ENCODE results near the gene SPOCK1. TPM values are rescaled to one million over a fixed set of nuclear protein-coding genes. Genes with fewer than 3 reads are reported as not detected.

SPOCK1 gene
- total and polyA plus RNA-seq, 4 donors, result 0.07 to 0.18 (median 0.17) TPM; not detected in 1

DNA sequence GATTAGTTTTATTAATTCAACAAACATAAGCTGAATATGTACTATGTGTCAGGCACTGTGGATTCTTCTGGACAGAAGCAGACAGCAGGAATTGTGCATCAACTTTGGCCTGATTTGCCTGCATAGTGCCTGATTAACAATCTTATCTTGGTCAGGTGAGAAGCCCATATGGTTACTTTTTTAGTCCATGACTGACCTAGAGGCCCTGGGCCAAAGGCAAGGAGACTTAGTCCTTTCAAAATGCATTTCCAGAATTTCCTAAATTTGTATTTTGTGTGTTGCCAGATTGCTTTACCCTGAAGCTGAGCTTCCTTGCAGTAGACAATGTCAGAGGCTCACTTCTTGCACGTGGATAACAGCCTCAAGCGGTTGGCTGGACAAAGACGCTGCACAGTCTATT is 286.7 kb downstream of the SPOCK1 start (continued):
- TF ChIP-seq, protein P1, sequence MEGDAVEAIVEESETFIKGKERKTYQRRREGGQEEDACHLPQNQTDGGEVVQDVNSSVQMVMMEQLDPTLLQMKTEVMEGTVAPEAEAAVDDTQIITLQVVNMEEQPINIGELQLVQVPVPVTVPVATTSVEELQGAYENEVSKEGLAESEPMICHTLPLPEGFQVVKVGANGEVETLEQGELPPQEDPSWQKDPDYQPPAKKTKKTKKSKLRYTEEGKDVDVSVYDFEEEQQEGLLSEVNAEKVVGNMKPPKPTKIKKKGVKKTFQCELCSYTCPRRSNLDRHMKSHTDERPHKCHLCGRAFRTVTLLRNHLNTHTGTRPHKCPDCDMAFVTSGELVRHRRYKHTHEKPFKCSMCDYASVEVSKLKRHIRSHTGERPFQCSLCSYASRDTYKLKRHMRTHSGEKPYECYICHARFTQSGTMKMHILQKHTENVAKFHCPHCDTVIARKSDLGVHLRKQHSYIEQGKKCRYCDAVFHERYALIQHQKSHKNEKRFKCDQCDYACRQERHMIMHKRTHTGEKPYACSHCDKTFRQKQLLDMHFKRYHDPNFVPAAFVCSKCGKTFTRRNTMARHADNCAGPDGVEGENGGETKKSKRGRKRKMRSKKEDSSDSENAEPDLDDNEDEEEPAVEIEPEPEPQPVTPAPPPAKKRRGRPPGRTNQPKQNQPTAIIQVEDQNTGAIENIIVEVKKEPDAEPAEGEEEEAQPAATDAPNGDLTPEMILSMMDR (IDR thresholded peaks at IDR 0.05; ENCODE audit: low read depth, low read length, missing input control), result no peak
- no peak for TF ChIP-seq RAD21 (IDR thresholded peaks at IDR 0.05)
- no peak for TF ChIP-seq GABPA (IDR thresholded peaks at IDR 0.05 in 1 of 2, conservative IDR thresholded peaks at IDR 0.05 in 1 of 2)
- no peak for TF ChIP-seq NR2F2 (IDR thresholded peaks at IDR 0.05)

DNA sequence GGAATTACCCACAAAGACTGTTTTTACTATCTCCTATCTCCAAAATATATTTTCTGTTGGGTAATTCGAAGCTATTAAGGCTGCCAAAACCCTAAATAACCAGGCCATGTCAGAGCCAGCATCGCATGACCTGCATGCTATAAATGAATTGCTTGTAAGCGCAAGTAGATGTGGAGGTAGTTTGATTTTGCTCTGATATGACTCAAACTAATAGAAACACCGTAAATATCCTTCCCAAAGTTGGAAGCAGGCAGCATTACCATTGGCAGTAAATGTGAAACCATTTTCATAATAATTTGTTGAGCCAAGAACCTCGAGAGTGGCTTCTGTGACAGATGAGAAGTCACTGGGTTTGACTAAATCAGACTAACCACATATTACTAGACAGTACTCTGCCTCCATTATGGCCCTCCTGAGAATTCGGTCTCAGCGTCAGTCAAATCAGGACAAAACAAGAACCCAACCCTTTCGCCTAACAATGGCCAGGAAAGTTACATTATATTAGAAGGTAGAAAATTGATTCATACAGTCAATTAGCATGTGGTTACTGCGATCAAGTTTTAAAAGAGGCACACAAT is 289.8 kb downstream of the SPOCK1 start:
- Histone ChIP-seq H3K4me1 (ENCODE audit: control insufficient read depth in 4 of 4, insufficient read depth in 4 of 4, low read length in 3 of 4) (no peaks in the 10 kb centered on the region), H3K27ac (ENCODE audit: low read depth in 1 of 2, low read length in 2 of 2) (no peak overlapping the region), H3K9ac (ENCODE audit: low read depth in 1 of 2, low read length in 2 of 2) (no peak overlapping the region), H3K27me3 (ENCODE audit: control insufficient read depth in 4 of 4, insufficient read depth in 4 of 4, low read length in 3 of 4) (peaks cover 0 to 3% (median 1%) of the 10 kb centered on the region in 4 donors), H3K36me3 (ENCODE audit: control insufficient read depth in 4 of 4, insufficient read depth in 3 of 4, low read depth in 1 of 4, low read length in 3 of 4) (no peaks in the 10 kb centered on the region), H3K4me3 (ENCODE audit: low read depth in 1 of 3, low read length in 3 of 3) (no peak overlapping the region), H3K9me3 (ENCODE audit: control insufficient read depth in 4 of 4, low read length in 3 of 4) (no peaks in the 10 kb centered on the region)
- WGBS, result 79% methylated on average over 9 of the region's 9 CpGs
- DNase-seq (ENCODE audit: low spot score), result no peak
- TF ChIP-seq, protein P1 (IDR thresholded peaks at IDR 0.05; ENCODE audit: low read depth, low read length, missing input control), result no peak
- TF ChIP-seq, protein P2, sequence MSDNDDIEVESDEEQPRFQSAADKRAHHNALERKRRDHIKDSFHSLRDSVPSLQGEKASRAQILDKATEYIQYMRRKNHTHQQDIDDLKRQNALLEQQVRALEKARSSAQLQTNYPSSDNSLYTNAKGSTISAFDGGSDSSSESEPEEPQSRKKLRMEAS (IDR thresholded peaks at IDR 0.05), result no peak
- TF ChIP-seq EGR1 (IDR thresholded peaks at IDR 0.05; ENCODE audit: low read depth in 2 of 2) (no peak), HNF4G (IDR thresholded peaks at IDR 0.05) (no peak), HNF4A (conservative IDR thresholded peaks at IDR 0.05) (no peak), YY1 (IDR thresholded peaks at IDR 0.05) (no peak), JUND (IDR thresholded peaks at IDR 0.05) (no peak), RXRA (IDR thresholded peaks at IDR 0.05) (no peak)
- TF ChIP-seq, protein P3, sequence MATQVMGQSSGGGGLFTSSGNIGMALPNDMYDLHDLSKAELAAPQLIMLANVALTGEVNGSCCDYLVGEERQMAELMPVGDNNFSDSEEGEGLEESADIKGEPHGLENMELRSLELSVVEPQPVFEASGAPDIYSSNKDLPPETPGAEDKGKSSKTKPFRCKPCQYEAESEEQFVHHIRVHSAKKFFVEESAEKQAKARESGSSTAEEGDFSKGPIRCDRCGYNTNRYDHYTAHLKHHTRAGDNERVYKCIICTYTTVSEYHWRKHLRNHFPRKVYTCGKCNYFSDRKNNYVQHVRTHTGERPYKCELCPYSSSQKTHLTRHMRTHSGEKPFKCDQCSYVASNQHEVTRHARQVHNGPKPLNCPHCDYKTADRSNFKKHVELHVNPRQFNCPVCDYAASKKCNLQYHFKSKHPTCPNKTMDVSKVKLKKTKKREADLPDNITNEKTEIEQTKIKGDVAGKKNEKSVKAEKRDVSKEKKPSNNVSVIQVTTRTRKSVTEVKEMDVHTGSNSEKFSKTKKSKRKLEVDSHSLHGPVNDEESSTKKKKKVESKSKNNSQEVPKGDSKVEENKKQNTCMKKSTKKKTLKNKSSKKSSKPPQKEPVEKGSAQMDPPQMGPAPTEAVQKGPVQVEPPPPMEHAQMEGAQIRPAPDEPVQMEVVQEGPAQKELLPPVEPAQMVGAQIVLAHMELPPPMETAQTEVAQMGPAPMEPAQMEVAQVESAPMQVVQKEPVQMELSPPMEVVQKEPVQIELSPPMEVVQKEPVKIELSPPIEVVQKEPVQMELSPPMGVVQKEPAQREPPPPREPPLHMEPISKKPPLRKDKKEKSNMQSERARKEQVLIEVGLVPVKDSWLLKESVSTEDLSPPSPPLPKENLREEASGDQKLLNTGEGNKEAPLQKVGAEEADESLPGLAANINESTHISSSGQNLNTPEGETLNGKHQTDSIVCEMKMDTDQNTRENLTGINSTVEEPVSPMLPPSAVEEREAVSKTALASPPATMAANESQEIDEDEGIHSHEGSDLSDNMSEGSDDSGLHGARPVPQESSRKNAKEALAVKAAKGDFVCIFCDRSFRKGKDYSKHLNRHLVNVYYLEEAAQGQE (IDR thresholded peaks at IDR 0.05), result no peak
- TF ChIP-seq, protein P4, sequence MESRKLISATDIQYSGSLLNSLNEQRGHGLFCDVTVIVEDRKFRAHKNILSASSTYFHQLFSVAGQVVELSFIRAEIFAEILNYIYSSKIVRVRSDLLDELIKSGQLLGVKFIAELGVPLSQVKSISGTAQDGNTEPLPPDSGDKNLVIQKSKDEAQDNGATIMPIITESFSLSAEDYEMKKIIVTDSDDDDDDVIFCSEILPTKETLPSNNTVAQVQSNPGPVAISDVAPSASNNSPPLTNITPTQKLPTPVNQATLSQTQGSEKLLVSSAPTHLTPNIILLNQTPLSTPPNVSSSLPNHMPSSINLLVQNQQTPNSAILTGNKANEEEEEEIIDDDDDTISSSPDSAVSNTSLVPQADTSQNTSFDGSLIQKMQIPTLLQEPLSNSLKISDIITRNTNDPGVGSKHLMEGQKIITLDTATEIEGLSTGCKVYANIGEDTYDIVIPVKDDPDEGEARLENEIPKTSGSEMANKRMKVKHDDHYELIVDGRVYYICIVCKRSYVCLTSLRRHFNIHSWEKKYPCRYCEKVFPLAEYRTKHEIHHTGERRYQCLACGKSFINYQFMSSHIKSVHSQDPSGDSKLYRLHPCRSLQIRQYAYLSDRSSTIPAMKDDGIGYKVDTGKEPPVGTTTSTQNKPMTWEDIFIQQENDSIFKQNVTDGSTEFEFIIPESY (IDR thresholded peaks at IDR 0.05), result no peak
